ENCODE results near the gene SEPTIN5.

The SEPTIN5 gene

GRCh38 chr22:19742160-19743066, 28.1 kb downstream of the SEPTIN5 start:
- TF ChIP-seq CTCF (IDR thresholded peaks at IDR 0.05; ENCODE audit: control insufficient read depth, insufficient read depth, low read depth, low read length, missing control alignments), result no peak
- H3K4me3 ChIP-seq (ENCODE audit: control insufficient read depth, low read depth, low read length), result no peak overlapping the region
- no peak for DNase-seq (ENCODE audit: low read depth)

- no peak overlapping the region for H3K4me3 ChIP-seq (ENCODE audit: control insufficient read depth, low read depth, low read length)
- no peak for DNase-seq (ENCODE audit: low read depth)
Observed at GRCh38 chr22:19743081-19743480, 28.8 kb downstream of the SEPTIN5 start.

GRCh38 chr22:19743651-19744050, 29.3 kb downstream of the SEPTIN5 start:
- DNase-seq (ENCODE audit: low read depth), result no peak
- TF ChIP-seq CTCF (IDR thresholded peaks at IDR 0.05; ENCODE audit: control insufficient read depth, insufficient read depth, low read depth, low read length, missing control alignments), result no peak
- H3K4me3 ChIP-seq (ENCODE audit: control insufficient read depth, low read depth, low read length), result no peak overlapping the region

More at GRCh38 chr22:19743081-19743480, 28.8 kb downstream of the SEPTIN5 start:
- no peak for TF ChIP-seq CTCF (IDR thresholded peaks at IDR 0.05; ENCODE audit: control insufficient read depth, insufficient read depth, low read depth, low read length, missing control alignments)

GRCh38 chr22:19744350-19745006, 30.2 kb downstream of the SEPTIN5 start:
- no peak overlapping the region for H3K4me3 ChIP-seq (ENCODE audit: control insufficient read depth, low read depth, low read length)
- no peak for DNase-seq (ENCODE audit: low read depth)
- TF ChIP-seq CTCF (IDR thresholded peaks at IDR 0.05; ENCODE audit: control insufficient read depth, insufficient read depth, low read depth, low read length, missing control alignments), result no peak

GRCh38 chr22:19745155-19746101, 31.1 kb downstream of the SEPTIN5 start:
- DNase-seq (ENCODE audit: low read depth), result no peak
- TF ChIP-seq CTCF (IDR thresholded peaks at IDR 0.05; ENCODE audit: control insufficient read depth, insufficient read depth, low read depth, low read length, missing control alignments), result no peak
- no peak overlapping the region for H3K4me3 ChIP-seq (ENCODE audit: control insufficient read depth, low read depth, low read length)

- no peak for DNase-seq (ENCODE audit: low read depth)
- no peak overlapping the region for H3K4me3 ChIP-seq (ENCODE audit: control insufficient read depth, low read depth, low read length)
- no peak for TF ChIP-seq CTCF (IDR thresholded peaks at IDR 0.05; ENCODE audit: control insufficient read depth, insufficient read depth, low read depth, low read length, missing control alignments)
Observed at GRCh38 chr22:19746726-19747125, 32.4 kb downstream of the SEPTIN5 start.

All from AG09309 (cell line).